GM23248 (cell line): ENCODE measurements around the gene MORN1. TPM values are rescaled to one million over a fixed set of nuclear protein-coding genes. Genes with fewer than 3 reads are reported as not detected.

Experiments
- DNase-seq: peaks from one replicate; pipeline ENCODE4 v3.0.0-alpha.2; 2015
- H2AFZ ChIP-seq: fragments of 200-600 bp; sonication (generic); 2 replicates; pipeline ENCODE4 v1.6.1; 2016; ENCODE audit warnings: antibody characterized with exemption
- H3F3A ChIP-seq: fragments of 200-600 bp; sonication (generic); 2 replicates; pipeline ENCODE4 v1.6.1; 2016; ENCODE audit warnings: mild to moderate bottlenecking, antibody characterized with exemption, mixed run types; ENCODE audit not compliant: insufficient read depth
- H3K27ac ChIP-seq: fragments of 200-600 bp; sonication (generic); 2 replicates; pipeline ENCODE4 v1.5.1; 2016; ENCODE audit warnings: mild to moderate bottlenecking
- H3K27me3 ChIP-seq: fragments of 200-600 bp; sonication (generic); replicated peaks from 2 replicates; pipeline ENCODE4 v1.6.1; 2016; ENCODE audit warnings: mild to moderate bottlenecking; ENCODE audit not compliant: insufficient read depth
- H3K36me3 ChIP-seq: fragments of 200-600 bp; sonication (generic); 2 replicates; pipeline ENCODE4 v1.6.1; 2016; ENCODE audit warnings: low read depth, mild to moderate bottlenecking
- H3K4me1 ChIP-seq: fragments of 200-600 bp; sonication (generic); 2 replicates; pipeline ENCODE4 v1.6.1; 2016; ENCODE audit warnings: mild to moderate bottlenecking; ENCODE audit not compliant: insufficient read depth
- H3K4me2 ChIP-seq: fragments of 200-600 bp; sonication (generic); one replicate; pipeline ENCODE4 v1.6.1; 2016; ENCODE audit warnings: mild to moderate bottlenecking; ENCODE audit not compliant: unreplicated experiment
- H3K4me3 ChIP-seq: fragments of 200-600 bp; sonication (generic); 2 replicates; pipeline ENCODE4 v1.5.1; 2016; ENCODE audit warnings: mild to moderate bottlenecking
- H3K79me2 ChIP-seq: fragments of 200-600 bp; sonication (generic); 2 replicates; pipeline ENCODE4 v1.6.1; 2016; ENCODE audit warnings: mild to moderate bottlenecking; ENCODE audit not compliant: insufficient read depth
- H3K9ac ChIP-seq: fragments of 200-600 bp; sonication (generic); 2 replicates; pipeline ENCODE4 v1.6.1; 2016; ENCODE audit warnings: mild to moderate bottlenecking
- H3K9me2 ChIP-seq: fragments of 200-600 bp; sonication (generic); 2 replicates; pipeline ENCODE4 v1.6.1; 2016; ENCODE audit warnings: mixed run types, mild to moderate bottlenecking, moderate library complexity; ENCODE audit not compliant: insufficient read depth
- H3K9me3 ChIP-seq: fragments of 200-600 bp; sonication (generic); one replicate; pipeline ENCODE4 v1.6.1; 2017; ENCODE audit warnings: low read depth
- H4K20me1 ChIP-seq: fragments of 200-600 bp; sonication (generic); 2 replicates; pipeline ENCODE4 v1.6.0; 2016; ENCODE audit not compliant: insufficient read depth
- EZH2 ChIP-seq: fragments of 200-600 bp; sonication (generic); IDR thresholded peaks from 2 replicates; pipeline ENCODE4 v1.6.1; 2018; ENCODE audit warnings: antibody characterized with exemption, mild to moderate bottlenecking; ENCODE audit not compliant: insufficient read depth, poor library complexity, severe bottlenecking
- EZH2phosphoT487 ChIP-seq: fragments of 200-600 bp; sonication (generic); IDR thresholded peaks from 2 replicates; pipeline ENCODE4 v1.6.1; 2018; ENCODE audit warnings: antibody characterized with exemption, moderate library complexity, mild to moderate bottlenecking, low read depth; ENCODE audit not compliant: insufficient read depth
- WGBS, 2 experiments: methylation state at CpG; one replicate each; pipeline ENCODE4 v1.1.6; 2015 to 2017; ENCODE audit warnings: low lambda C conversion rate in 2 of 2, low coverage in 1 of 2; ENCODE audit errors: missing lambda C conversion rate in 2 of 2; 5-methylcytosine and 5-hydroxymethylcytosine counted together
- in situ Hi-C: fragments of 300-500 bp; cut with MboI; formaldehyde crosslinking; loops from 2 replicates; pipeline ENCODE4 v1.15.0; 2020
- polyA plus RNA-seq: library from polyadenylated mRNA; unstranded; fragments of >200 nt; fragmentation: Nextera tagmentation; extraction: Ambion mirVana; gene quantifications from 2 replicates; pipeline ENCODE4 v1.2.1, GENCODE V29; 2016
- total RNA-seq: library from RNA; depleted of rRNA; stranded (reverse); fragments of >200 nt; shearing (Covaris generic); gene quantifications from 2 replicates; pipeline ENCODE4 v1.2.3, GENCODE V29; 2014

MORN1 gene
- total and polyA plus RNA-seq, 2 experiments from 2014 or later, result 7.2 to 8.8 TPM

DNA sequence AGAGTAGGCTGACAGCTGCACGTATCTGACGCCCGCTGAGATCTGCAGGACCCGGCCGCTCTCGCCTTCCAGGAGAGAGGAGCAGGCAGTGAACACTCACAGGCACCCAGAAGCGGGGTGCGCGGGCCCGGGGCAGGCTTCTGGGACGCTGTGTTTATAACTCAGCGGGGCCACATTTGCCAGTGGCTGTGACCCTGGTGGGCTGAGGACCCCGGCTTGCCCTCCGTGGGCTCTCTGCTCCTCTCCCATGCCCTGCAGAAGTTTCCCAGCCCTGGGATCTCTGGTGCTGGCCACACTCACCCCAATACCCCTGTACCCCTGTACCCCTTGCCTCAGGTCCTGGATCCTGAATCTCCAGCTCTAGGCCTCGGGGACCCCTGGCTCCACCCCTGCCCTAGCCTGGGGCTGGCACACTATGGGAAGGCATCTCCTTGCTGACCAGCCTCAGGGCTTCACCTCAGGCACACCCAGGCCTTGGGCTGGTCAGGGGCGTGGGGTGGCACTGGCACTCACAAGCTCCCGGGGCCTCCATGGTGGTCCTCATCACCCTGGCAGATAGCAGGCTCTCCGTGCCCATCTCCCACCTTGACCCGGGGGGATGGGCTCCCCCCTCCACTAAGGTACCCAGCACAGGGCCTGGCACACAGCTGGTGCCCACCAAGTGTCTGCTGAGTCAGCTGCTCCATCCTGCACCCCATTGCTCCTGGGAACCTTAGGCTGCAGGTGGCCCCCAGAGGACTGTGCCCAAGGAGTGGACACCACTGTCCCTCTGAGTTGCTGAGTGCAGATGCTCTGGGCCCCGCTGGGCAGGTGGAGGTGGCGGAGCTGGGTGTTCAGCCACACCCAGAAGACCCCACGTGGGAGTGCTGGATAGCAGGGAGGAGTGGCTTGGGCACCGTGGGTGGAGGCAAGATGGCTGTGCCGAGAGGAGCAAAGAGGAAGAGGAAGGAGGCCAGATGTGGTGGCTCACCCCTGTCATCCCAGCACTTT is 32.4 kb downstream of the MORN1 start:
- Histone ChIP-seq H3K4me1 (no peaks in the 10 kb centered on the region; the same call in 1 of the 2 replicates), H3K4me2 (no peak overlapping the region), H3K9me2 (no peaks in the 10 kb centered on the region), H3K79me2 (no peaks in the 10 kb centered on the region), H3K9ac (no peak overlapping the region), H3K36me3 (no peaks in the 10 kb centered on the region), H4K20me1 (no peaks in the 10 kb centered on the region), H3K4me3 (no peak overlapping the region), H3K27ac (no peak overlapping the region), H3F3A (no peaks in the 10 kb centered on the region), H3K9me3 (no peaks in the 10 kb centered on the region), H3K27me3 (no peaks in the 10 kb centered on the region), H2AFZ (no peak overlapping the region)
- TF ChIP-seq EZH2 (no peak), EZH2phosphoT487 (no peak)
- in situ Hi-C loops, result no loop called here
- WGBS, 2 experiments, result 78% methylated on average over 24 of the region's 24 CpGs
- no peak for DNase-seq

GRCh38 chr1:2358072-2358471 is 33.3 kb downstream of the MORN1 start:
- no peak overlapping the region for H2AFZ ChIP-seq
- no peaks in the 10 kb centered on the region for H3K36me3 ChIP-seq
- no peaks in the 10 kb centered on the region for H3K9me3 ChIP-seq
- H3K9ac ChIP-seq, result no peak overlapping the region
- no peak overlapping the region for H3K4me2 ChIP-seq
- TF ChIP-seq EZH2, result no peak
- no peak for TF ChIP-seq EZH2phosphoT487
- H3K27me3 ChIP-seq, result no peaks in the 10 kb centered on the region
- no peak for DNase-seq
- H3K79me2 ChIP-seq, result no peaks in the 10 kb centered on the region
- no peaks in the 10 kb centered on the region for H3K9me2 ChIP-seq
- H3F3A ChIP-seq, result no peaks in the 10 kb centered on the region
- H4K20me1 ChIP-seq, result no peaks in the 10 kb centered on the region
- in situ Hi-C loops, result no loop called here
- H3K27ac ChIP-seq, result no peak overlapping the region
- no peak overlapping the region for H3K4me3 ChIP-seq
- 85 to 88% methylated on average over 12 to 13 of the region's 13 CpGs for WGBS, 2 experiments
- no peaks in the 10 kb centered on the region; the same call in 1 of the 2 replicates for H3K4me1 ChIP-seq

GRCh38 chr1:2356911-2357845 is 34.2 kb downstream of the MORN1 start:
- TF ChIP-seq EZH2, result no peak
- TF ChIP-seq EZH2phosphoT487, result no peak
- DNase-seq, result no peak

GRCh38 chr1:2356401-2356800 is 35.0 kb downstream of the MORN1 start:
- in situ Hi-C loops, result no loop called here
- DNase-seq, result no peak
- Histone ChIP-seq H3K9me3 (no peaks in the 10 kb centered on the region), H3K36me3 (no peaks in the 10 kb centered on the region), H3K27ac (no peak overlapping the region), H2AFZ (no peak overlapping the region), H3K27me3 (no peaks in the 10 kb centered on the region), H3K4me2 (no peak overlapping the region), H3K4me1 (no peaks in the 10 kb centered on the region; the same call in 1 of the 2 replicates), H3K9ac (no peak overlapping the region), H3F3A (no peaks in the 10 kb centered on the region), H3K4me3 (no peak overlapping the region), H4K20me1 (no peaks in the 10 kb centered on the region), H3K79me2 (no peaks in the 10 kb centered on the region), H3K9me2 (no peaks in the 10 kb centered on the region)
- 86 to 89% methylated on average over 15 of the region's 15 CpGs for WGBS, 2 experiments
- TF ChIP-seq EZH2 (no peak), EZH2phosphoT487 (no peak)

More at GRCh38 chr1:2356911-2357845, 34.2 kb downstream of the MORN1 start:
- Histone ChIP-seq H2AFZ (no peak overlapping the region), H4K20me1 (no peaks in the 10 kb centered on the region), H3K36me3 (no peaks in the 10 kb centered on the region), H3K27ac (no peak overlapping the region), H3K4me1 (no peaks in the 10 kb centered on the region; the same call in 1 of the 2 replicates), H3K27me3 (no peaks in the 10 kb centered on the region), H3K79me2 (no peaks in the 10 kb centered on the region), H3K9me2 (no peaks in the 10 kb centered on the region), H3K4me3 (no peak overlapping the region), H3F3A (no peaks in the 10 kb centered on the region), H3K9me3 (no peaks in the 10 kb centered on the region), H3K9ac (no peak overlapping the region), H3K4me2 (no peak overlapping the region)
- WGBS, 2 experiments, result 83 to 84% methylated on average over 35 to 37 of the region's 37 CpGs
- in situ Hi-C loops, result no loop called here
